NCI-H1930 (cell line): ENCODE data around the gene DLGAP3.
A peak's percentile ranks its signal among the peaks of the same experiment; 100 is the strongest.
"Not testable (repeated sequence)": the region's sequence is repeated elsewhere in the genome, so short reads cannot be mapped to it uniquely, and the experiment has no call there.

ENCODE experiments used
- DNase-seq, 2 experiments: peaks; one replicate each; lab custom pipeline; 2025; lab: John Stamatoyannopoulos, UW

The DLGAP3 gene, protein sequence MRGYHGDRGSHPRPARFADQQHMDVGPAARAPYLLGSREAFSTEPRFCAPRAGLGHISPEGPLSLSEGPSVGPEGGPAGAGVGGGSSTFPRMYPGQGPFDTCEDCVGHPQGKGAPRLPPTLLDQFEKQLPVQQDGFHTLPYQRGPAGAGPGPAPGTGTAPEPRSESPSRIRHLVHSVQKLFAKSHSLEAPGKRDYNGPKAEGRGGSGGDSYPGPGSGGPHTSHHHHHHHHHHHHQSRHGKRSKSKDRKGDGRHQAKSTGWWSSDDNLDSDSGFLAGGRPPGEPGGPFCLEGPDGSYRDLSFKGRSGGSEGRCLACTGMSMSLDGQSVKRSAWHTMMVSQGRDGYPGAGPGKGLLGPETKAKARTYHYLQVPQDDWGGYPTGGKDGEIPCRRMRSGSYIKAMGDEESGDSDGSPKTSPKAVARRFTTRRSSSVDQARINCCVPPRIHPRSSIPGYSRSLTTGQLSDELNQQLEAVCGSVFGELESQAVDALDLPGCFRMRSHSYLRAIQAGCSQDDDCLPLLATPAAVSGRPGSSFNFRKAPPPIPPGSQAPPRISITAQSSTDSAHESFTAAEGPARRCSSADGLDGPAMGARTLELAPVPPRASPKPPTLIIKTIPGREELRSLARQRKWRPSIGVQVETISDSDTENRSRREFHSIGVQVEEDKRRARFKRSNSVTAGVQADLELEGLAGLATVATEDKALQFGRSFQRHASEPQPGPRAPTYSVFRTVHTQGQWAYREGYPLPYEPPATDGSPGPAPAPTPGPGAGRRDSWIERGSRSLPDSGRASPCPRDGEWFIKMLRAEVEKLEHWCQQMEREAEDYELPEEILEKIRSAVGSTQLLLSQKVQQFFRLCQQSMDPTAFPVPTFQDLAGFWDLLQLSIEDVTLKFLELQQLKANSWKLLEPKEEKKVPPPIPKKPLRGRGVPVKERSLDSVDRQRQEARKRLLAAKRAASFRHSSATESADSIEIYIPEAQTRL

GRCh38 chr1:34929497-34929852 is at the start of gene DLGAP3:
Gene DLGAP3, minus strand, starts transcription at chr1:34929650. Its CDS starts 24,267 bp downstream, at chr1:34905383.
- peak; percentile 8 to 62 for DNase-seq

DNA sequence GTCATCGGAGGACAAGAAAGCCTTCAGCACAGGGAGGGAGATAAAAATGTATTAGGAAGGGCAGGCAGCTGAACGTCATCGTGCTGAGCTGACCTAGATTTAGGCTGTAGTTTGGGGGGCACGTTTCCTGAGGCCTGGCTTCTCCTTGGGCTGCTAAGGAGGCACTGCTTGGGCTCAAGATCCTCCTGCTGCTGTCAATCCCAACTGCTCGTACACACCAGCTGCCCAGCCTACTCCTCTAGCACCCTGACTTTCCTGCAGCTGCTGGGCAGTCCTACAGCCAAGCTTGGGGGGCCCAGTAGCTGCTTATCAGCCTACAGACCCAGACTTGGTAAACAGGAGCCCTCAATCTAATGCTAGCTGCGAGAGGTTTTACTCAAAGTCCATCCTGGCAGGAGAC is 49.5 kb upstream of the DLGAP3 start:
- no peak for DNase-seq

GRCh38 chr1:34977858-34978257 is 48.4 kb upstream of the DLGAP3 start:
- DNase-seq: no peak

GRCh38 chr1:34977210-34977471 is 47.7 kb upstream of the DLGAP3 start:
- no peak for DNase-seq

- DNase-seq: no peak
Measured at GRCh38 chr1:34976384-34977209, 47.1 kb upstream of the DLGAP3 start.

- no peak for DNase-seq
Measured at GRCh38 chr1:34975771-34976170, 46.3 kb upstream of the DLGAP3 start.

DNA sequence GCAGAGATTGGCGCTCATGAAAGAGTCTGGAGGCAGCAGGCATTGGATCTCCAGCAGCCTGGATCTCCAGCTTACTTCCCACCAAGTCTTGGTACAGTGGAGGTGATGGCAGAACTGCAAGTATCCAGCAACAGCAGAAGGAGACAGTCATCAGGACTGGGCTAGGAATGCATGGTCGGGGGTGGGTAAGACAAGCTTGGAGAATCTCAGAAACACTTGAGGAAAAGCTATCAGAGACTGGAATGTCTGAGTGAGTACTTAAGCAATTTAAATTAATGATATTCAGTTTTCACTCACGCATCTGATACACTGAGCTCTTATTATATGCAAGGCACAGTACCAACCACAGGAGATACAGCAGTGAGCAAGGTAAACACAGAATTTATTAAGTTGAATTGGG is 45.9 kb upstream of the DLGAP3 start:
- no peak for DNase-seq

- no peak for DNase-seq
Measured at GRCh38 chr1:34974626-34975025, 45.2 kb upstream of the DLGAP3 start.

DNA sequence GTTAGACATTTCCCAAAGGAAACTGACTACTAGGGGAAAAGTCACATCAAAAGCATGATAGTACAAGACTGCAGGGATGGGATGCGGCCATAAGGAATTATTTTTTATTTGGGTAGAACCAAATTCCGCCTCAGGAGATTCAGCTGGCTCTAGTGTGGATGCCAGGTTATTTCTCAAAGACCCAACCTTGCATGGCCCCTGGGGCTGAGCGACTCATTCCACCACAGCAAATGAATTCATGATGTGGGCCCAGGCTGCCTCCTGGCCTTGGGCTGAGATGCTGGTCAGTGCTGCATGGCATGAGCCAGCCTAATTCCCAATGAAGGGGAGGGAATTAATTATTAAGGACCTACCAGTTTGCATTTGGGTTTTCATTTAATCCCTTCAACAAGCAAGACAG is 43.9 kb upstream of the DLGAP3 start:
- DNase-seq: no peak

DNA sequence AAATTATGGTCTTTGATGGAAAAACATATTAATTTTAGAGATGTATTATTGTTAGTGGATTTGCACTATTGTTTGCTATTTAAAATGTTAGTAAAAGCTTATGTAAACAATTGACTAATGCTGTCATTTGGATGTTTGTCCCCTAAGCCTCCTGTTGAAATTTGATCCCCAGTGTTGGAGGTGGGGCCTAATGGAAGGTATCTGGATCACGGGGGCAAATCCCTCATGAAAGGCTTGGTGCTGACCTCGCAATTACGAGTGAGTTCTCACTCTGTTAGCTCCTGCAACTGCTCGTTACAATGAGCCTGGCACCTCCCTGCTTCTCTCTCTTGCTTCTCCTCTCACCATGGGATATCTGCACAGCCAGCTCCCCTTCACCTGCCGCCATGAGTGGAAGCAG is 41.4 kb upstream of the DLGAP3 start:
- DNase-seq: no peak

DNA sequence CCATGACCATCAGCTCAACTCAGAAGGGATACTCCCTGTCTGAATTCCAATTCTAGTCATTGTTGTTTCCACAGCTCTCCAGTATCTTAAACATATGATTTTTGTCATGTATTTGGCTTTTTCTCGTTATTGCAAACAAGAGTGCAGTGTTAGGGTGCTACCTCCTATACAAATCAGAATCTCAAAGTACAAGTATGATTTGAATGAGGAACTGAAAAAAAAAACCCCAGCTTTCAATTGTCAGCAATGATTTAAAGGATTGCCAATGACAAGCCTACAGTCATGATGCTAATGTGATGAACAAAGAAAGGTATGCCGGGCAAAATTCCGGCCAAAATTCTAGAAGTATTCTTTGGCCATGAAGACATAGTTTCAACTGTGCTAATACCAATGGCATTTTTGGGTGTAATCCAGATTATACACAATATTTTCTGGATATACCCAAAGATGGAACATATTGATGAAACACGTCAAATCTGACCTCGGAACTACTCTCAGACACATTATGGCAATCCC is 40.8 kb upstream of the DLGAP3 start:
- no peak for DNase-seq

DNA sequence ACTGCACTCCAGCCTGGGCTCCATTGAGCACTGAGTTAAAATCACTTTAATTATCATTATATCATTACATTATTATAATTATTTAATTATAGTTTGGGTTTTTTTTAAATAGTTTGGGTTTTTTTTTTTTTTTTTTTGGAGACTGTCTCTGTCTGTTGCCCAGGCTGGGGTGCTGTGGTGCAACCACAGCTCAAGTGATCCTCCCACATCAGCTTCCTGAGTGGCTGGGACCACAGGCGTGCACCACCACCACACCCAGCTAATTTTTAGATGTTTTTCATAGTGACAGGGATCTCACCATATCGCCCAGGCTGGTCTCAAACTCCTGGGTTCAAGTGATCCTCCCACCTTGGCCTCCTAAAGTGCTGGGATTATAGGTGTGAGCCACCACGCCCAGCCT is 38.8 kb upstream of the DLGAP3 start:
- not testable (repeated sequence) for DNase-seq

DNA sequence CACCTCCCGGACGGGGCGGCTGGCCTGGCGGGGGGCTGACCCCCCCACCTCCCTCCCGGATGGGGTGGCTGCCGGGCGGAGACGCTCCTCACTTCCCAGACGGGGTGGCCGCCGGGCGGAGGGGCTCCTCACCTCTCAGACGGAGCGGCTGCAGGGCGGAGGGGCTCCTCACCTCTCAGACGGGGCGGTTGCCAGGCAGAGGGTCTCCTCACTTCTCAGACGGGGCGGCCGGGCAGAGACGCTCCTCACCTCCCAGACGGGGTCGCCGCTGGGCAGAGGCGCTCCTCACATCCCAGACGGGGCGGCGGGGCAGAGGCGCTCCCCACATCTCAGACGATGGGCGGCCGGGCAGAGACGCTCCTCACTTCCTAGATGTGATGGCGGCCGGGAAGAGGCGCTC is 38.2 kb upstream of the DLGAP3 start:
- not testable (repeated sequence) for DNase-seq

DNA sequence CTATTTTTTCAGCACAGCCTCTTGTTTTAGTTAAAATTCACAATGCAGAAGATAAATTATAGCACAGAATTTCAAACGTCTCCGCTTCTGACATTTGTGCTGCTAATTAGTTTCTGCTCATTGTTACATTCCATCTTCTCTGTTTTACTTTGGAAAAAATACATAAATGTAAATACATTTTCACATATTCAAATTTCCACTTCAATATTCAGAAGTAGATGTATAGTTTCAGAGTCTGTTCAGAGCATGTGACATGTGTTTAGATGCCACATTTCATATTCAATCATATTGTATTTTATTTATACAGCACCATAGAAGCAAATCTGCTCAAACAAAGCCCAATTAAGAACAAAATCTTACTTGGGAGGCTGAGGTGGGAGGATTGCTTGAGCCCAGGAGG is 36.1 kb upstream of the DLGAP3 start:
- no peak for DNase-seq

DNA sequence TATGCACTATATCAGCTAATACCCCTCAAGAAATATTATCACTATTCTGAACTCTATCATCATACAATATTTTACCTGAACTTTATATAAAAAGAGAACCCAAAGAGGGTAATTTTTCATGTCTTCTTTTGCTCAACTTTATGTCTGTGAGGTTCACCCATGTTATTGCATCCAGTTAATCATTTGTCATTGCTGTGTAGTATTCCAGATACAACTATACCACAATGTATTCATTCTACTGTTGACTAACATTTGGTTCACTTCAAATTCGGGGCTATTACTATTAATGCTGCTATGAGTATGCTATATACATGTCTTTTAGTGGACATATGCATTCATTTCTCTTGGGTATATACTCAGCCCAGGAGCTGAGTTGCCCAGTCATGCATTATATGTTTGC is 21.0 kb upstream of the DLGAP3 start:
- no peak for DNase-seq

- DNase-seq: not testable (repeated sequence)
Measured at GRCh38 chr1:34948739-34949138, 19.3 kb upstream of the DLGAP3 start.

- not testable (repeated sequence) for DNase-seq
Measured at GRCh38 chr1:34947641-34948314, 18.3 kb upstream of the DLGAP3 start.

- DNase-seq: no peak
Measured at GRCh38 chr1:34946211-34946610, 16.8 kb upstream of the DLGAP3 start.

- DNase-seq: not testable (repeated sequence)
Measured at GRCh38 chr1:34941798-34942197, 12.3 kb upstream of the DLGAP3 start.

DNA sequence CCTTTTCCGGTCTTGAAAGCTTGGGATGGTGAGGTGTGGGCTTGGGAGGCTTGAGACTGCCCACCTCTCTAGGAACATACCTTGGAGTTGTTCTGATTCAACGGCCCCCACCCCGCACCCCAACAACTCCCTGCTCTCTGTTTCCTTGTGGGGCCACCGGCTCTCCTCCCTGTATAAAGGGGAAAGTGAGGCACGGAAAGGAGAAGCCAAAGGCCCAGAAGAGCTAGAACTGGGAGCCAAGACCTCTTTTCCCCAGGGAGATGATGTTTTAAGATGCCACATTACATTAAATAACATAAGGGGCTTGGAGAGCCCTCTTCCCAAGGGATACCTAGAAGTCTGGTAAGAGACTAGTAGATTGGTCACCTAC is 1.2 kb upstream of the DLGAP3 start:
- no peak for DNase-seq

DNA sequence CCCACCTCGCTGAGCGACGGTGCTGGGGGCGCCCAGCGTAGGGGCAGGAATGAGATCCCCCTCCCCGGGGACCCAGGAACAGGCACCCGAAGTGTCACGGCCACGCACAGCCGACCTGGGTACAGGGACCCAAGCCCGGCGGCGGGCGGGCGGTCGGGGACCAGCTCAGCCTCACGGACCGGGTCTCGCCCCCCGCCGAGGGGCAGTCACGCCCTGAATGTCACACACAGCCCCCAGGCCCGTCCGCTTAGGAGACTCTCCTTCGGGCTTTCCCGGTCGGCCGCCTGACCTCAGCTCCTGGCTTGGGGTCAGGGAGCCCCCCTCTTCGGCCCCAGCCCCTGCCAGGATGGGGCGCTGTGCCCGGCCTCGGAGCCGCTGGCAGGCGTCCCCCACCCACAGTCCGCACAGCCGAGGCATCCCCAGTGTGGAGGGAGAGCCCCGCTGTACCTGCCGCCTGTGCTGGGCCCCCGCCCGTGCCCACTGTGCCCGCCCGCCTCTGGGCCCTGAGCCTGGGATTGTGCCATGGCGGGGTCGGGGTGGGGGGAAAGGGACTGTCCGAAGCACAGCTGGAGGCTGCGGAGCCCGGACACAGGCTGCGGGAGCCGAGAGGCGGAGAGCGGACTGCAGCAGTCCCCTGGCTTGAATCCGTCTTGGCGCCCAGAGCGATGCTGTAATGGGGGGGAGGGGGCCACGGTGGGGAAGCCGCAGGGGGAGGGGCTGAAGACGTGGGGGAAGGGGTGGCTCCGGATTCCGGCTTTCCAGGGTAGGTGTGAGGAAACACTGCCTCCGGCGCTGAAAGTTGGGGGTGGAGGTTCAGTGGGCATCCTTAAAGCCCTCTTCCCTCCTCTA is 627 bp upstream of the DLGAP3 start:
- DNase-seq: no peak
